Measurements from ENCODE around the gene ADCY9. TPM values are rescaled to one million over a fixed set of nuclear protein-coding genes. Genes with fewer than 3 reads are reported as not detected.

The ADCY9 gene
- total RNA-seq, 1 donor from 2014 or later = 31.9 TPM

- no peak for DNase-seq (ENCODE audit: low spot score)
- peaks cover 75% of the 10 kb centered on the region for H3K4me1 Mint-ChIP-seq (ENCODE audit: low read depth)
- TF ChIP-seq CTCF (IDR thresholded peaks at IDR 0.05) = no peak
- H3K4me3 Mint-ChIP-seq (ENCODE audit: unreplicated experiment) = no peak overlapping the region
- no peak overlapping the region for H3K27ac Mint-ChIP-seq (ENCODE audit: unreplicated experiment)
- peaks cover 2% of the 10 kb centered on the region for H3K36me3 Mint-ChIP-seq (ENCODE audit: low read depth)
- no peaks in the 10 kb centered on the region for H3K27me3 Mint-ChIP-seq (ENCODE audit: low read depth)
- H3K9me3 Mint-ChIP-seq (ENCODE audit: low read depth) = no peaks in the 10 kb centered on the region
Measured at GRCh38 chr16:4089251-4089810, 26.9 kb downstream of the ADCY9 start.

GRCh38 chr16:4087990-4088577 is 28.2 kb downstream of the ADCY9 start:
- no peak for TF ChIP-seq CTCF (IDR thresholded peaks at IDR 0.05)
- Mint-ChIP-seq H3K4me3 (ENCODE audit: unreplicated experiment) (no peak overlapping the region), H3K36me3 (ENCODE audit: low read depth) (peaks cover 5% of the 10 kb centered on the region), H3K27me3 (ENCODE audit: low read depth) (no peaks in the 10 kb centered on the region), H3K9me3 (ENCODE audit: low read depth) (peaks cover 5% of the 10 kb centered on the region), H3K4me1 (ENCODE audit: low read depth) (peaks cover 68% of the 10 kb centered on the region), H3K27ac (ENCODE audit: unreplicated experiment) (peak overlapping the region; percentile 71)
- no peak for DNase-seq (ENCODE audit: low spot score)

- H3K9me3 Mint-ChIP-seq (ENCODE audit: low read depth) = peaks cover 5% of the 10 kb centered on the region
- H3K4me1 Mint-ChIP-seq (ENCODE audit: low read depth) = peaks cover 68% of the 10 kb centered on the region
- peaks cover 5% of the 10 kb centered on the region for H3K36me3 Mint-ChIP-seq (ENCODE audit: low read depth)
- TF ChIP-seq CTCF (IDR thresholded peaks at IDR 0.05) = no peak
- no peak overlapping the region for H3K4me3 Mint-ChIP-seq (ENCODE audit: unreplicated experiment)
- H3K27ac Mint-ChIP-seq (ENCODE audit: unreplicated experiment) = peak overlapping the region; percentile 71
- H3K27me3 Mint-ChIP-seq (ENCODE audit: low read depth) = no peaks in the 10 kb centered on the region
- DNase-seq (ENCODE audit: low spot score) = no peak
Measured at GRCh38 chr16:4087099-4087885, 28.9 kb downstream of the ADCY9 start.

- peaks cover 66% of the 10 kb centered on the region for H3K4me1 Mint-ChIP-seq (ENCODE audit: low read depth)
- H3K27ac Mint-ChIP-seq (ENCODE audit: unreplicated experiment) = no peak overlapping the region
- H3K36me3 Mint-ChIP-seq (ENCODE audit: low read depth) = peaks cover 5% of the 10 kb centered on the region
- peaks cover 5% of the 10 kb centered on the region for H3K9me3 Mint-ChIP-seq (ENCODE audit: low read depth)
- H3K27me3 Mint-ChIP-seq (ENCODE audit: low read depth) = no peaks in the 10 kb centered on the region
- TF ChIP-seq CTCF (IDR thresholded peaks at IDR 0.05) = no peak
- H3K4me3 Mint-ChIP-seq (ENCODE audit: unreplicated experiment) = no peak overlapping the region
- DNase-seq (ENCODE audit: low spot score) = no peak
Measured at GRCh38 chr16:4086153-4086552, 30.1 kb downstream of the ADCY9 start.

- peak overlapping the region; percentile 22 for H3K27ac Mint-ChIP-seq (ENCODE audit: unreplicated experiment)
- no peak overlapping the region for H3K4me3 Mint-ChIP-seq (ENCODE audit: unreplicated experiment)
- peaks cover 68% of the 10 kb centered on the region for H3K4me1 Mint-ChIP-seq (ENCODE audit: low read depth)
- H3K9me3 Mint-ChIP-seq (ENCODE audit: low read depth) = peaks cover 5% of the 10 kb centered on the region
- H3K36me3 Mint-ChIP-seq (ENCODE audit: low read depth) = peaks cover 5% of the 10 kb centered on the region
- H3K27me3 Mint-ChIP-seq (ENCODE audit: low read depth) = no peaks in the 10 kb centered on the region
- no peak for TF ChIP-seq CTCF (IDR thresholded peaks at IDR 0.05)
- no peak for DNase-seq (ENCODE audit: low spot score)
Measured at GRCh38 chr16:4085405-4085970, 30.8 kb downstream of the ADCY9 start.
